HG03064 (cell line): ENCODE data around the gene PTPRN2.

ENCODE experiments used
- ATAC-seq: cut with Tn5 transposase; IDR thresholded peaks from one replicate; pipeline ENCODE4 v1.9.1; 2021; ENCODE audit warnings: low read depth; ENCODE audit not compliant: unreplicated experiment

PTPRN2 gene

GRCh38 chr7:158603773-158604755 is 16.4 kb upstream of the PTPRN2 start:
- ATAC-seq = no peak

- ATAC-seq = no peak
These were observed 15.5 kb upstream of the PTPRN2 start for GRCh38 chr7:158602905-158603772.

- ATAC-seq = no peak
These were observed 14.4 kb upstream of the PTPRN2 start for GRCh38 chr7:158602041-158602440.

GRCh38 chr7:158601090-158601489 is 13.5 kb upstream of the PTPRN2 start:
- ATAC-seq = no peak

GRCh38 chr7:158596745-158597144 is 9.1 kb upstream of the PTPRN2 start:
- ATAC-seq = no peak

- ATAC-seq = no peak
These were observed 8.7 kb upstream of the PTPRN2 start for GRCh38 chr7:158596309-158596708.

GRCh38 chr7:158595068-158595467 is 7.4 kb upstream of the PTPRN2 start:
- no peak for ATAC-seq

- ATAC-seq = no peak
These were observed 4.9 kb upstream of the PTPRN2 start for GRCh38 chr7:158592541-158592940.

GRCh38 chr7:158591944-158592343 is 4.3 kb upstream of the PTPRN2 start:
- ATAC-seq = no peak

GRCh38 chr7:158590181-158590530 is 2.5 kb upstream of the PTPRN2 start:
- no peak for ATAC-seq

- no peak for ATAC-seq
These were observed 2.0 kb upstream of the PTPRN2 start for GRCh38 chr7:158589653-158590052.

GRCh38 chr7:158588878-158589442 is 1.3 kb upstream of the PTPRN2 start:
- no peak for ATAC-seq

GRCh38 chr7:158588085-158588877 is 658 bp upstream of the PTPRN2 start:
- ATAC-seq = peak; percentile 12

GRCh38 chr7:158586499-158587161 is 993 bp downstream of the PTPRN2 start:
- ATAC-seq = no peak

GRCh38 chr7:158585721-158586498 is 1.7 kb downstream of the PTPRN2 start:
- ATAC-seq = no peak

- no peak for ATAC-seq
These were observed 3.2 kb downstream of the PTPRN2 start for GRCh38 chr7:158584407-158584806.

- ATAC-seq = no peak
These were observed 3.8 kb downstream of the PTPRN2 start for GRCh38 chr7:158583810-158584209.

GRCh38 chr7:158583143-158583542 is 4.5 kb downstream of the PTPRN2 start:
- no peak for ATAC-seq

GRCh38 chr7:158582089-158582456 is 5.5 kb downstream of the PTPRN2 start:
- ATAC-seq = no peak
